Epithelial cell of proximal tubule (primary cell): ENCODE results near the gene EMSY. TPM values are rescaled to one million over a fixed set of nuclear protein-coding genes. Genes with fewer than 3 reads are reported as not detected.
"Not testable (repeated sequence)": the region's sequence is repeated elsewhere in the genome, so short reads cannot be mapped to it uniquely, and the experiment has no call there.

Experiments used
- DNase-seq: peaks from one replicate; pipeline ENCODE4 v3.0.0-alpha.2; 2011; ENCODE audit warnings: low read depth
- H3K4me3 ChIP-seq: 2 replicates; pipeline ENCODE4 v1.5.1; 2011; ENCODE audit warnings: low read depth, mild to moderate bottlenecking, low read length
- CTCF ChIP-seq: conservative IDR thresholded peaks from 2 replicates; pipeline ENCODE4 v1.5.1; 2012; ENCODE audit warnings: low read depth, mild to moderate bottlenecking, low read length
- total RNA-seq: library from RNA; depleted of rRNA; stranded (reverse); fragments of >200 nt; gene quantifications from 2 replicates; pipeline ENCODE4 v1.2.3, GENCODE V29; 2015

EMSY gene, protein sequence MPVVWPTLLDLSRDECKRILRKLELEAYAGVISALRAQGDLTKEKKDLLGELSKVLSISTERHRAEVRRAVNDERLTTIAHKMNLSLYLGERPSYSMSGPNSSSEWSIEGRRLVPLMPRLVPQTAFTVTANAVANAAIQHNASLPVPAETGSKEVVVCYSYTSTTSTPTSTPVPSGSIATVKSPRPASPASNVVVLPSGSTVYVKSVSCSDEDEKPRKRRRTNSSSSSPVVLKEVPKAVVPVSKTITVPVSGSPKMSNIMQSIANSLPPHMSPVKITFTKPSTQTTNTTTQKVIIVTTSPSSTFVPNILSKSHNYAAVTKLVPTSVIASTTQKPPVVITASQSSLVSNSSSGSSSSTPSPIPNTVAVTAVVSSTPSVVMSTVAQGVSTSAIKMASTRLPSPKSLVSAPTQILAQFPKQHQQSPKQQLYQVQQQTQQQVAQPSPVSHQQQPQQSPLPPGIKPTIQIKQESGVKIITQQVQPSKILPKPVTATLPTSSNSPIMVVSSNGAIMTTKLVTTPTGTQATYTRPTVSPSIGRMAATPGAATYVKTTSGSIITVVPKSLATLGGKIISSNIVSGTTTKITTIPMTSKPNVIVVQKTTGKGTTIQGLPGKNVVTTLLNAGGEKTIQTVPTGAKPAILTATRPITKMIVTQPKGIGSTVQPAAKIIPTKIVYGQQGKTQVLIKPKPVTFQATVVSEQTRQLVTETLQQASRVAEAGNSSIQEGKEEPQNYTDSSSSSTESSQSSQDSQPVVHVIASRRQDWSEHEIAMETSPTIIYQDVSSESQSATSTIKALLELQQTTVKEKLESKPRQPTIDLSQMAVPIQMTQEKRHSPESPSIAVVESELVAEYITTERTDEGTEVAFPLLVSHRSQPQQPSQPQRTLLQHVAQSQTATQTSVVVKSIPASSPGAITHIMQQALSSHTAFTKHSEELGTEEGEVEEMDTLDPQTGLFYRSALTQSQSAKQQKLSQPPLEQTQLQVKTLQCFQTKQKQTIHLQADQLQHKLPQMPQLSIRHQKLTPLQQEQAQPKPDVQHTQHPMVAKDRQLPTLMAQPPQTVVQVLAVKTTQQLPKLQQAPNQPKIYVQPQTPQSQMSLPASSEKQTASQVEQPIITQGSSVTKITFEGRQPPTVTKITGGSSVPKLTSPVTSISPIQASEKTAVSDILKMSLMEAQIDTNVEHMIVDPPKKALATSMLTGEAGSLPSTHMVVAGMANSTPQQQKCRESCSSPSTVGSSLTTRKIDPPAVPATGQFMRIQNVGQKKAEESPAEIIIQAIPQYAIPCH (N-terminal part only)
- total RNA-seq: 7.8 and 17.7 TPM in 2 replicates

DNA sequence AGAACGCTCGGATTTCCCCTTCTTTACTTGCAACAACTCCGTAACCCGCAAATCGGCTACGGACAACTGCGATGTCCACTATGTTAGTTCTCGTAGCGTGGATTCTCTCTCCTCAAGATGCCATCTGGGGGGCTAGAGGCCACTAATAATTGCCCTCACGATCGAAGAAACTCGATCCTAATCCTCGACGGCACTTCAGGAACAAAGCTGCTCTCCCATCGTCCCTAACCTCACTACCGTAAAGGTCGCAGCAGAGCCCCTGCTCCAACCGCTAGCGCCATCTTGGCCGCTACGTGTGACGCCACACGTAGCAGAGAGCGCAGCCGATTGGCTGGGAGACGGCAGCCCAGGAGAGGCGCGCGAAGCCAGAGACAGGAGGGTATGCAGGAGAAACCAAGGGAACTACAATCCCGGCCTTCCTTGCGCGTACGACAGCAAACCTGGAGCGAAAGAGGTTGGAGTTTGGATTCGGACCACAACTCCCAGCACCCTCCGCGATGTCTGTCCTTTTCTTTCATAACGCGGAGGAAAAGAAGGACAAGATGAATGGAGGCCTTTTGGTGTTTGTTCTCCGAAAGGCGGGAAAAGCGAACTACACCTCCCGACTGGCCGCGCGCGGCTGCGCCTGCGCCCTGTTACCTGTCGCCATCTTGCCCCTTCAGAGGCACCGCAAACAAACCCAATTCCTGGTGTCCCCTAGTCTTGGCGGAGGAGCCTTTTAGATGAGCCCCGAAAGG, at the start of gene EMSY:
Gene EMSY (plus strand): TSS at position 635 of the 737 bp plus-strand sequence. CDS start 1,921 bp downstream, outside the sequence.
- H3K4me3 ChIP-seq: peak within 1 kb of the TSS; percentile 75
- TF ChIP-seq CTCF: no peak
- DNase-seq: peak; percentile 99

DNA sequence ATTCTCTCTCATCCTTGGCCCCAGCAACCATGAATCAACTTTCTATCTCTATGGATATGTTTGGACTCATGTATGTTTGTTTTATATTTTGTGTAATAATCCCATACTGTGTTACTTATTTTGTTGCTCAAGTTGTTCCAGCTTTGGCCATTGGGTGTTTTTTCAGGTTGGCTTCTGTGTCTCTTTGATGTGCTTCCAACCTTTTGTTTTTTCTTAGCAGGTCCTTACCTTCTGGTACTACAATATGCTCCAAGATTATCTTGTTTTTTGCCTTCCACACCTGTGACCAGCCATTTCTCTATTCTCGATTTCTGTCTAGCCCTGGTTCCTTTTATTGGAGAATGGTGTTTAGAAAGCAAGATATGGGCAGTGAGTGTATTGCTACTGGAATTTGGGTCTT, 49.5 kb upstream of the EMSY start:
- TF ChIP-seq CTCF: no peak
- no peak overlapping the region for H3K4me3 ChIP-seq
- DNase-seq: no peak

DNA sequence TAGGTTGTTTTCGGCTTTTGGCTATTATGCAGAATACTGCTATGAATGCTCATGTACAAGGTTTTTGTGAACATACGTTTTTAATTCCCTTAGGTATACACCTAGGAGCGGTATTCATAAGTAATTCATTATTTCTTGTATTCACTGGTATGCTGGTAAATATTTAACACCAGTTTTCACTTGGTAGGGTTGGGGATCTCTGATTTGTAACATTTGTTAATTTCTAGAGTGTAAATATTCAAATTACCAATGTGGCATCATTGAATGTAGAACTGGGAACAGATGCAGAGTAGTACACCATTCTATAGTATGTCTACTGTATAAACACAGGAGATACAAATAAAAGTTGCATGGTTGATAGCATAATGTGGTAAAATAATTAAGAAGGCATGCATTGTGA, 47.4 kb upstream of the EMSY start:
- no peak for TF ChIP-seq CTCF
- no peak for DNase-seq
- H3K4me3 ChIP-seq: no peak overlapping the region

GRCh38 chr11:76400967-76401366, 43.9 kb upstream of the EMSY start:
- DNase-seq: no peak
- TF ChIP-seq CTCF: no peak

DNA sequence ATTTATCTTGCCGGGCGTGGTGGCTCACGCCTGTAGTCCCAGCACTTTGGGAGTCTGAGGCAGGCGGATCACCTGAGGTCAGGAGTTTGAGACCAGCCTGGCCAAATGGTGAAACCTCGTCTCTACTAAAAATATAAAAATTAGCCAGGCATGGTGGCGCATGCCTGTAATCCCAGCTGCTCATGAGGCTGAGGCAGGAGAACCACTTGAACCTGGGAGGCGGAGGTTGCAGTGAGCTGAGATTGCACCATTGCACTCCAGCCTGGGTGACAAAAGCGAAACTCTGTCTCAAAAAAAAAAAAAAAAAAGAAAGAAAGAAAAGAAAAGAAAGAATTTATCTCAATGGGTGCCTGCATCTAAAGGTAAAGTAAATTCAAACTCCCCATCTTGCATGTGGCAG, 43.3 kb upstream of the EMSY start:
- DNase-seq, H3K4me3 ChIP-seq: not testable (repeated sequence)

More at GRCh38 chr11:76400967-76401366, 43.9 kb upstream of the EMSY start:
- no peak overlapping the region for H3K4me3 ChIP-seq

DNA sequence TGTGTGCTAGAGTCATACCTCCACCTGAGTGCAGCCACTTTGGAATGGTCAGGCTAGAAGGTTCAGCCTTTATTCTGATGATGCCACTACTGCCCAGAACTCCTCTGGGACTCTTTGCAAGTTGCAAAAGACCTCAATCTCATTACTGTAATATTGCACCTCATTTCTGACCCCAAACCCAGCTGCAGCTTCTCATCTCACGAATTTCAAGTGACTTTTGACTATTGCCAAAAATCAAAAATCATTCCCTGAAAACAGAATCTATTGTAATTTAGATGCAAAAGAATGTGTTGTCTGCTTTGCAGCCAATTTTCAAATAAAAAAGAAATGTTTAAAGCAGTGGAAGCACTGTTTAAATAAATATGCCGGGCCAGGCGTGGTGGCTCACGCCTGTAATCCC, 38.5 kb upstream of the EMSY start:
- DNase-seq: no peak

More for the DNA sequence above, 38.5 kb upstream of the EMSY start:
- no peak overlapping the region for H3K4me3 ChIP-seq
- no peak for TF ChIP-seq CTCF
